ENCODE measurements around the gene BRIX1. TPM values are rescaled to one million over a fixed set of nuclear protein-coding genes. Genes with fewer than 3 reads are reported as not detected.
"Not testable (repeated sequence)": the region's sequence is repeated elsewhere in the genome, so short reads cannot be mapped to it uniquely, and the experiment has no call there.

BRIX1 gene
- total and polyA plus RNA-seq, 9 of the 15 experiments (the other 6 are each of a cell fraction or from before 2014, with no cell fraction given), result 115 to 193 (median 159) TPM

DNA sequence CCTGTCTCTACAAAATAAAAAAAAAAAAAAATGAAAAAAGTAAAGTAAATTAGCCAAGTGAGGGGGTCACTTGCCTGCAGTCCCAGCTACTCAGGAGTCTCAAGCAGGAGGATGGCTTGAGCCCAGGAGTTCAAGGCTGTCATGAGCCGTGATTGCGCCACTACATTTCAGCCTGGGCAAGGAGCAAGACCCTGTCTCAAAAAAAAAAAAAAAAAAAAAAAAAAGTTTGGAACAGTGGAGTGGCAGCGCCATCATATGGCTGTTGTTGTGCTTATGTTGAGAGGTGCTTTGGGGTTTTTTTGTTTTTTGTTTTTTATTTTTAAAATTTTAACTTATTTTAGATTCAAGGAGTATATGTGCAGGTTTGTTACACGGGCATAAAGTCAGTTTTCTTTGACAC is 3.6 kb downstream of the BRIX1 start (continued):
- TF ChIP-seq RBM25 (IDR thresholded peaks at IDR 0.05; ENCODE audit: low read depth, low read length, severe bottlenecking), result peak; percentile 77
- TF ChIP-seq BCOR (IDR thresholded peaks at IDR 0.05), result peak; percentile 66; the same call in 1 of the 2 replicates
- TF ChIP-seq ZNF121 (CRISPR knock-in tag; conservative IDR thresholded peaks at IDR 0.05), result peak; percentile 94
- TF ChIP-seq RBFOX2 (IDR thresholded peaks at IDR 0.05; ENCODE audit: low read depth, low read length), result no peak; the same call in 1 of the 2 replicates
- no peak for TF ChIP-seq EHMT2 (IDR thresholded peaks at IDR 0.05)
- no peak for TF ChIP-seq NEUROD1 (IDR thresholded peaks at IDR 0.05; ENCODE audit: borderline replicate concordance, low read depth, low read length, partially characterized antibody)
- peak; percentile 99 for TF ChIP-seq ZNF384 (IDR thresholded peaks at IDR 0.05; ENCODE audit: low read depth, low read length)
- TF ChIP-seq ZZZ3 (IDR thresholded peaks at IDR 0.05), result no peak

DNA sequence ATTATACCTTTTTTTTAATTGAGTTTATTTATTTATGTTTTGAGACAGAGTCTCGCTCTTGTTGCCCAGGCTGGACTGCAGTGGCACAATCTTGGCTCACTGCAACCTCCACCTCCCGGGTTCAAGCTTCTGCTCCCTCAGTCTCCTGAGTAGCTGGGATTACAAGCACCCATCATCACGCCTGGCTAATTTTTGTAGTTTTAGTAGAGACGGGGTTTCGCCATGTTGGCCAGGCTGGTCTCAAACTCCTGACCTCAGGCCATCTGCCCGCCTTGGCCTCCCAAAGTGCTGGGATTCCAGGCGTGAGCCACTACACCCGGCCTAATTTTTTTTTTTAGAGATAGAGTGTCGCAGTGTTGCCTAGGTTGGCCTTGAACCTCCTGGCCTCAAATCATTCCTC is 7.7 kb downstream of the BRIX1 start:
- DNase-seq (ENCODE audit: extremely low read depth in 1 of 4, low spot score in 3 of 4); H3K9me3 ChIP-seq (replicated peaks; ENCODE audit: control insufficient read depth, insufficient read depth, low read depth, low read length); BruUV-seq (replicated peaks); FAIRE-seq; H4K20me1 ChIP-seq (replicated peaks; ENCODE audit: control insufficient read depth, insufficient read depth, low read length); H3K4me3 ChIP-seq; H2AFZ ChIP-seq (ENCODE audit: low read depth, low read length); H3K4me2 ChIP-seq (ENCODE audit: insufficient read depth, low read length); intact Hi-C loops (cut with micrococcal nuclease); H3K27me3 ChIP-seq (ENCODE audit: control insufficient read depth in 2 of 2, insufficient read depth in 2 of 2, low read length in 2 of 2); H3K9me1 ChIP-seq (ENCODE audit: control insufficient read depth, insufficient read depth, low read length); CTCF ChIA-PET (ENCODE audit: low intra/inter-chr PET ratio): not testable (repeated sequence)
- H3K27ac ChIP-seq (ENCODE audit: extremely low read depth, low read depth, low read length), result peak overlapping the region; percentile 78
- ATAC-seq, result peak; percentile 24
- H3K4me1 ChIP-seq (replicated peaks in 1 of 2; ENCODE audit: control insufficient read depth in 2 of 2, insufficient read depth in 2 of 2, low read length in 2 of 2), result peaks cover 17 to 19% of the 10 kb centered on the region in 2 experiments
- peaks cover 74% of the 10 kb centered on the region for H3K79me2 ChIP-seq (ENCODE audit: control insufficient read depth, insufficient read depth, low read length)
- H3K36me3 ChIP-seq (ENCODE audit: control insufficient read depth, insufficient read depth, low read length), result peaks cover 96% of the 10 kb centered on the region
- WGBS (ENCODE audit: insufficient coverage, low coverage, missing lambda C conversion rate), result 58% methylated on average over 9 of the region's 9 CpGs
- in situ Hi-C loops (cut with MboI), result loop anchor here (25.0 kb wide), 1 partner anchor 1461 kb away; no protein-coding TSS in a partner anchor
- peak overlapping the region; percentile 18 to 59; a peak in 2 of 4 replicates for H3K9ac ChIP-seq (ENCODE audit: insufficient read depth in 1 of 2, low read depth in 2 of 2, low read length in 2 of 2)
- POLR2A ChIA-PET, result interaction anchor here (0.7 to 4.2 kb wide), 5 partner anchors 8 to 196 kb away, joined by 3 to 37 read pairs (median 3); partner anchors contain the start of genes BRIX1 and RAD1
- TF ChIP-seq SUPT5H (IDR thresholded peaks at IDR 0.05) (peak; percentile 25; the same call in 1 of the 2 replicates), SMAD4 (CRISPR knock-in tag; conservative IDR thresholded peaks at IDR 0.05) (0 out of 2 replicates have a peak, but pooled peaks have one; percentile 23), HLTF (IDR thresholded peaks at IDR 0.05) (peak; percentile 58; the same call in 1 of the 2 replicates), EHMT2 (IDR thresholded peaks at IDR 0.05) (peak; percentile 29; the same call in 1 of the 2 replicates), DMBX1 (CRISPR knock-in tag; IDR thresholded peaks at IDR 0.05; ENCODE audit: borderline replicate concordance) (peak; percentile 58; the same call in 1 of the 2 replicates), MECOM (CRISPR knock-in tag; IDR thresholded peaks at IDR 0.05) (0 out of 2 replicates have a peak, but pooled peaks have one; percentile 4), POLR2B (IDR thresholded peaks at IDR 0.05; ENCODE audit: low read depth, partially characterized antibody) (peak; percentile 15)
- TF ChIP-seq, protein P1, sequence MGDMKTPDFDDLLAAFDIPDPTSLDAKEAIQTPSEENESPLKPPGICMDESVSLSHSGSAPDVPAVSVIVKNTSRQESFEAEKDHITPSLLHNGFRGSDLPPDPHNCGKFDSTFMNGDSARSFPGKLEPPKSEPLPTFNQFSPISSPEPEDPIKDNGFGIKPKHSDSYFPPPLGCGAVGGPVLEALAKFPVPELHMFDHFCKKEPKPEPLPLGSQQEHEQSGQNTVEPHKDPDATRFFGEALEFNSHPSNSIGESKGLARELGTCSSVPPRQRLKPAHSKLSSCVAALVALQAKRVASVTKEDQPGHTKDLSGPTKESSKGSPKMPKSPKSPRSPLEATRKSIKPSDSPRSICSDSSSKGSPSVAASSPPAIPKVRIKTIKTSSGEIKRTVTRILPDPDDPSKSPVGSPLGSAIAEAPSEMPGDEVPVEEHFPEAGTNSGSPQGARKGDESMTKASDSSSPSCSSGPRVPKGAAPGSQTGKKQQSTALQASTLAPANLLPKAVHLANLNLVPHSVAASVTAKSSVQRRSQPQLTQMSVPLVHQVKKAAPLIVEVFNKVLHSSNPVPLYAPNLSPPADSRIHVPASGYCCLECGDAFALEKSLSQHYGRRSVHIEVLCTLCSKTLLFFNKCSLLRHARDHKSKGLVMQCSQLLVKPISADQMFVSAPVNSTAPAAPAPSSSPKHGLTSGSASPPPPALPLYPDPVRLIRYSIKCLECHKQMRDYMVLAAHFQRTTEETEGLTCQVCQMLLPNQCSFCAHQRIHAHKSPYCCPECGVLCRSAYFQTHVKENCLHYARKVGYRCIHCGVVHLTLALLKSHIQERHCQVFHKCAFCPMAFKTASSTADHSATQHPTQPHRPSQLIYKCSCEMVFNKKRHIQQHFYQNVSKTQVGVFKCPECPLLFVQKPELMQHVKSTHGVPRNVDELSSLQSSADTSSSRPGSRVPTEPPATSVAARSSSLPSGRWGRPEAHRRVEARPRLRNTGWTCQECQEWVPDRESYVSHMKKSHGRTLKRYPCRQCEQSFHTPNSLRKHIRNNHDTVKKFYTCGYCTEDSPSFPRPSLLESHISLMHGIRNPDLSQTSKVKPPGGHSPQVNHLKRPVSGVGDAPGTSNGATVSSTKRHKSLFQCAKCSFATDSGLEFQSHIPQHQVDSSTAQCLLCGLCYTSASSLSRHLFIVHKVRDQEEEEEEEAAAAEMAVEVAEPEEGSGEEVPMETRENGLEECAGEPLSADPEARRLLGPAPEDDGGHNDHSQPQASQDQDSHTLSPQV (IDR thresholded peaks at IDR 0.05), result peak; percentile 41
- TF ChIP-seq, protein P2, sequence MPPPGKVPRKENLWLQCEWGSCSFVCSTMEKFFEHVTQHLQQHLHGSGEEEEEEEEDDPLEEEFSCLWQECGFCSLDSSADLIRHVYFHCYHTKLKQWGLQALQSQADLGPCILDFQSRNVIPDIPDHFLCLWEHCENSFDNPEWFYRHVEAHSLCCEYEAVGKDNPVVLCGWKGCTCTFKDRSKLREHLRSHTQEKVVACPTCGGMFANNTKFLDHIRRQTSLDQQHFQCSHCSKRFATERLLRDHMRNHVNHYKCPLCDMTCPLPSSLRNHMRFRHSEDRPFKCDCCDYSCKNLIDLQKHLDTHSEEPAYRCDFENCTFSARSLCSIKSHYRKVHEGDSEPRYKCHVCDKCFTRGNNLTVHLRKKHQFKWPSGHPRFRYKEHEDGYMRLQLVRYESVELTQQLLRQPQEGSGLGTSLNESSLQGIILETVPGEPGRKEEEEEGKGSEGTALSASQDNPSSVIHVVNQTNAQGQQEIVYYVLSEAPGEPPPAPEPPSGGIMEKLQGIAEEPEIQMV (tag; conservative IDR thresholded peaks at IDR 0.05; ENCODE audit: low read depth), result 0 out of 2 replicates have a peak, but pooled peaks have one; percentile 7

Data from K562 (cell line).